ENCODE measurements around the gene LSAMP.
"Not testable (repeated sequence)": the region's sequence is repeated elsewhere in the genome, so short reads cannot be mapped to it uniquely, and the experiment has no call there.

LSAMP gene

DNA sequence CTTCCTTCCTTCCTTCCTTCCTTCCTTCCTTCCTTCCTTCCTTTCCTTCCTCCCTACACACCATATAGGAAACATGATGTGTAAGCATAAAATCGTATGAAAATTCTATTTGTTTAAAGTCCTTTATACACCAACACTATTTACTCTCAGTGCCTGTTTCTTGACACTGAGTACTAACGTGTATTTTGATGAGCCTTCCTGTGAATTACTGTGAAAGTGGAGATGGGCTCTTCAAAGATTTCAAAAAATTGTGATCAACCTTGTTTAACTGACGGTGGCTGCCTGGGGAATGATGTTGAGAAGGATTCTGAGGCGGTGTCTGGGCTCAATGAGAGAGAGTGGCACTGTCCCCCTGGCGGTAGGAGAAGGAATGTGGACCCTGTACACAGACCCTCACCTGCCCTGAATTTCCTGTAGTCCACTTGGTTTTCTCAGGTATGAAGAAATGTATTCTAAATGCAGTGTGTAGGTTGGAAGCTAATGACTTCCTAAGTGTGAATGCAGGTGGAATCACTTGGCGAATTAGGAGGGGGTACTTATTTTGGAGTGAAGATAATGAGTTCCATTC lies 584.0 kb downstream of the LSAMP start:
- no peak for DNase-seq

- DNase-seq: no peak
Measured at GRCh38 chr3:115860766-115861165, 584.5 kb downstream of the LSAMP start.

GRCh38 chr3:115859002-115859807 lies 586.1 kb downstream of the LSAMP start:
- no peak for DNase-seq

DNA sequence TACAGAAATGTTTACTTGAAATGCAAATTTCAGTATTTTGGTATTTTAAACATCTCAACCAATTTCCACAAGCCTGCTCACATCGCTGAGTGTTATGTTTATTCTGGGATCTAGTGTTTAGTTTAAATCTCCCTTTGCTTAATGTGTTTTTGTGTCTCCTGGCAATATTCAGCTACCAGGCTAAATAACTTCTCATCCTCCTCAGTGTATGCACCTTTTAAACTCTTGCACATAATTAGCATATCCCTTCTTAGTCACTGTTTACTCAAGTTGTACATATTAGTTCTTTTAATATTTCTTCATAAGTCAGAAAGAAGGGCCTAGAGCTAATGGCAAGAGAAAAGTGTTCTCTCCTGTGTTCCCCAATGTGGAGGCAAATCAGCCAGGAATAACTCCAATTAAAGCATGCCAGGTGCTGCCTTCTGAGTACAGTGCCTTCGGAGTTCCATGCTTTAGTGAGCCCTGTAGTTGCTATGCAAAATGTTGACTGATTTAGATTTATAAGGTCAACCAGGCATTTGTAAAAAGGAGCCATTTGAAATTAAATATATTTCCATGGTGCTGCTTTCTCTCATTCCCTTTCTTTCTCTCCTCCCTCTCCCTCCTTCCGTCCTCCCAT lies 587.7 kb downstream of the LSAMP start:
- no peak for DNase-seq

- no peak for DNase-seq
Measured at GRCh38 chr3:115855911-115856310, 589.4 kb downstream of the LSAMP start.

DNA sequence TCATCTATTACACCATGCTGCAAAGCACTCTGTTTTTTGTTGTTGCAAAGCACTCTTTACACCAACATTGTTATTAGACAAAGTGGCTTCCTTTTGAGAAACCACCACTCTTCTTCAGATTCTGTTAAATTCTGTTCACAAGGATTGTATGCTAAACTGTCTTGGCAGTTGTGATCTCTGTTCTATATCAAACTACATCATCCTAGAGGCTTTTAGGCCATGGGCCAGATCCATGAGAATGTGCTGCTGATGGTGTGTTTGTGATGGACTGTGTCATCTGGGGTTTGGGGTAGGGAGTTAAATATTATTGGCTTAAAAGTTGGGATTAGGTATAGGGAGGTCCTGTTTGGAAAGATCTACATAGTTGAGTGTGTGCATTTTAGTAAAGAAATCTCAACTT lies 592.2 kb downstream of the LSAMP start:
- DNase-seq: no peak

GRCh38 chr3:115852278-115852677 lies 593.0 kb downstream of the LSAMP start:
- no peak for DNase-seq

DNA sequence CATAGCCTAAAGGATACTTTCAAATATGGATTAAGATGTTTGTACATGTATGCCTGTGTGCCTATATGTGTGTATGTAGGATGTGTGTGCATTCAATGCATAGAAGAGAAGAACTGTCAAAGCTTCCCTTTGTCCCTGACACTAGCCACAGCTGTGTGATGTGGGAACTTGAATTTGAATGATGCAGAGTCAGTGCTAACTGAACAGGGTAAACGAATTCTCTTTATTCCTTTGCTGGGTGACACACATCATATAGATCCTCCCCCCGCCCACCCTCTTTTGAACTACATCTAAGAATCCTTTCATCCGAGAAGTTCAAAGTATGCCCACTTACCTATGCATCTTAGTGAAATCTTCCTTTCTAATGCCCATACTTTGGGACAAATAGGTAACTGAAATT lies 593.7 kb downstream of the LSAMP start:
- no peak for DNase-seq

GRCh38 chr3:115848641-115849040 lies 596.6 kb downstream of the LSAMP start:
- no peak for DNase-seq

DNA sequence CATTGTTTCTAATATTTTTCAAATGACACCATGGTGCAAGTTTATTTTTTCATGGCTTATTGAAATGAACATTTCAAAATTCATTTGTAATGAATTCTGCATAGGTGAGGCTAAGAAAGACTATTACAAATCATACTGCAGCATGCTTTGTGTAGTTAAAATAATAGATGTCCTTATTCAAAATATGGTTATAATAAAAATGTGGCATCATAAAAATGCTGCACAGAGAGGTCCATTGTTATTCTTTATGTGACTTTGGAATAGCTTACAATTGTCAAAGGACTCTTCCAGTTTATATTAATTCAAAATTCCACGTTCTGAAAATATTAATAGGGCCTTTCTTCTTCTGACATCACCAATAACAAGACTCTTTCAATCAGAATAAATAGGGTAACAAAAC lies 599.3 kb downstream of the LSAMP start:
- DNase-seq: no peak

DNA sequence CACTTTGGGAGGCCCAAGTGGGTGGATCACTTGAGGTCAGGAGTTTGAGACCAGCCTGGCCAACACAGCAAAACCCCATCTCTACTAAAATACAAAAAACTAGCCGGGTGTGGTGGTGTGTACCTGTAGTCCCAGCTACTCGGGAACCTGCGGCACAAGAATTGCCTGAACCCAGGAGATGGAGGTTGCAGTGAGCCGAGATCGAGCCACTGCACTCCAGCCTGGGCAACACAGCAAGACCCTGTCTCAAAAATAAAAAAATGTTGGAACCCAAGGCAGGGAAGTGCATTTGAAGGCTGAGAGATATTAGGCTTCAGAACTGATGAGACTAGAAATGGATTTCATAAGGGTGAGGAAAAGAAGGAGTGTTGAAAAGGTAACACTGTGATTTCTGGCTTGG lies 600.6 kb downstream of the LSAMP start:
- DNase-seq: not testable (repeated sequence)

- DNase-seq: no peak
Measured at GRCh38 chr3:115843206-115843605, 602.1 kb downstream of the LSAMP start.

GRCh38 chr3:115839246-115839645 lies 606.0 kb downstream of the LSAMP start:
- no peak for DNase-seq

- no peak for DNase-seq
Measured at GRCh38 chr3:115838786-115839185, 606.5 kb downstream of the LSAMP start.

DNA sequence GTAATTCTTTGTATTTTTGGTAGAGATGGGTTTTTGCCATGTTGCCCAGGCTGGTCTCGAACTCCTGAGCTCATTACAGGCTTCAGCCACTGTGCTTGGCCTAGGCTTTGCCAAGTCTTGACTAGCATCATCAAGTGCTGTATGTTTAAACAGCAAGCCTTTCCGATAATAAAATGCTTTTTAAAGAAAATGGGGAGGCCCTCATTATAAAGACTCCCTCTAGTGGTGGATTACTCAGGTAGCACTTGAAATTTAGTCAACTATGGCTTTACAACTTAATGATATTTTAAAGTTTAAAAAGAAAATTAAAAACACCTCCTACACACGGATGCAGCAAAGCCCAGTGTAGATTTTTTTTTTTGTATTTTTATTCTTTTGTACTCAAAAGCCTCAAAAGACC lies 608.3 kb downstream of the LSAMP start:
- DNase-seq: no peak

- no peak for DNase-seq
Measured at GRCh38 chr3:115835946-115836345, 609.3 kb downstream of the LSAMP start.

GRCh38 chr3:115834068-115834467 lies 611.2 kb downstream of the LSAMP start:
- DNase-seq: no peak

- DNase-seq: no peak
Measured at GRCh38 chr3:115833074-115833473, 612.2 kb downstream of the LSAMP start.

- DNase-seq: no peak
Measured at GRCh38 chr3:115832265-115832664, 613.0 kb downstream of the LSAMP start.

DNA sequence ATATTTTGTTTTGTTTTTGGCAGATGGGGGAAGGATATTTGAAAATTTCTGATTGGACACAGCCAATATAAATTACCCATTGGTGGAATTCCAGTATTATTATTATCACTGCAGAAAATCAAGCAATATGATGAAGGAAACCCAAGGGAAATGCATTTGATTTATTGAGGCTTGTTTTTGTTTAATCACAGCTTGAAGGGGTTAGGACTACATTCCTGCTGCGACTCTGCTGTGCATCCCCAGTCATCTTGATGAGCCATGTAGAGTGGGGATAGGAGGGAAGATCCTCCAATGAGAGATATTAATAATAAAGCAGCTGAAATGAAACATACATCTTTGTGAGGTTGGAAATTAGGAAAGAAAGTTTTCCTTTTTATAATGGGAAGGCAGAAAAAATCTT lies 613.4 kb downstream of the LSAMP start:
- DNase-seq: no peak

GRCh38 chr3:115830764-115831395 lies 614.4 kb downstream of the LSAMP start:
- DNase-seq: no peak

GRCh38 chr3:115828401-115828800 lies 616.9 kb downstream of the LSAMP start:
- peak; percentile 14 for DNase-seq

DNA sequence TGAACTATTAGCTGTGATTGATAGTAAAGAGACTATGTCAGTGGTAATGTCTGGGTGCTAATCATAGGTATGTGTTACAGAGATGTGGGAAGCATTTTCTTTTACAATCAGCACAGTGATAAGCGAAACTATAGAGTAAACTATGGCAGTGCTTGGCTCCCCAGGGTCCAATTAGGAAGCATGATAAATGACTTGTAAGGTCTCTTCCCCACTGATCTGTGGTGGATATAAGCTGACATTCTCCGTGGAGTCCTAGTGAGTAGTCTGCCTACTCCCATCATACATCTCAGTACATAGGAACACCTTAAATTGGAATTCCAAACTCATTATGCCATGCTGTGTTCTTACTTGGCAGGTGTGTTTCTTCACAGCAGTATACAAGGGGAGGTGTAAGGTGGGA lies 617.8 kb downstream of the LSAMP start:
- no peak for DNase-seq

DNA sequence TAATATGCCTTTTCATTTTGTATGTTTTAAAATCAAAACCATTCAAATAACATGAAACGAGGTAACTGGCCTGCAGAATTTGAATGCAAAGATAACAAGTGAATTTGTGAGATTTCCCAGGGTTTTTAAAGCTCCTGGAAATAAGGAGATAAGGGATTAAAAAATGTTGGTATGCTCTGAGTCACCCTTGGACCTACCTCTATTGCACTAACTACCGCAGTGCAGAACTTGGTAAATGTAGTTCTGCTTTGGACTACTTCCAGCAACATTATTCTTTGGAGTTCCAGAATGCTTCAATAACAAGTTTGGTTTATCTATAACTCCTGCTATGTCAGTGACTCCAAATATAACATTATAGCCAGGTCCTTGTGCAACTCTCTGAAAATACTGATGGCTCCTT lies 620.2 kb downstream of the LSAMP start:
- no peak for DNase-seq

Data from retina (tissue), 1 donor.